HG03097 (cell line): Measurements from ENCODE around the gene RMP24.
A peak's percentile ranks its signal among the peaks of the same experiment; 100 is the strongest.
"Not testable (repeated sequence)": the region's sequence is repeated elsewhere in the genome, so short reads cannot be mapped to it uniquely, and the experiment has no call there.

ENCODE experiments used
- ATAC-seq: cut with Tn5 transposase; IDR thresholded peaks from one replicate; pipeline ENCODE4 v1.9.1; 2021; ENCODE audit not compliant: unreplicated experiment, low FRiP score

Gene RMP24

DNA sequence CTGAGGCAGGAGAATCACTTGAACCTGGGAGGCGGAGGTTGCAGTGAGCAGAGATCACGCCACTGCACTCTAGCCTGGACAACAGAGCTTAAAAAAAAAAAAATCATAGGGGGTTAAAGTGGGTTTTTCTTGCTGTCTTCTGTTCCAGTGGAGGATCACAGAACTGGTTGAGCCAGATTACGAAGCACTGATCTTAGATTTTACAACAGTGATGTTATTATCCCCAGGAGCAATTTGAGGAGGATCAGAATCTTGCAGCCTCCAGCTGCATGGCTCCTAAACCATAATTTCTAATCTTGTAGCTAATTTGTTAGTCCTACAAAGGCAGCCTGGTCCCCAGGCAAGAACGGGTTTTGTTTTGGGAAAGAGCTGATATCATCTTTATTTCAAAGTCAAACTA, 4.6 kb upstream of the RMP24 start:
- not testable (repeated sequence) for ATAC-seq

DNA sequence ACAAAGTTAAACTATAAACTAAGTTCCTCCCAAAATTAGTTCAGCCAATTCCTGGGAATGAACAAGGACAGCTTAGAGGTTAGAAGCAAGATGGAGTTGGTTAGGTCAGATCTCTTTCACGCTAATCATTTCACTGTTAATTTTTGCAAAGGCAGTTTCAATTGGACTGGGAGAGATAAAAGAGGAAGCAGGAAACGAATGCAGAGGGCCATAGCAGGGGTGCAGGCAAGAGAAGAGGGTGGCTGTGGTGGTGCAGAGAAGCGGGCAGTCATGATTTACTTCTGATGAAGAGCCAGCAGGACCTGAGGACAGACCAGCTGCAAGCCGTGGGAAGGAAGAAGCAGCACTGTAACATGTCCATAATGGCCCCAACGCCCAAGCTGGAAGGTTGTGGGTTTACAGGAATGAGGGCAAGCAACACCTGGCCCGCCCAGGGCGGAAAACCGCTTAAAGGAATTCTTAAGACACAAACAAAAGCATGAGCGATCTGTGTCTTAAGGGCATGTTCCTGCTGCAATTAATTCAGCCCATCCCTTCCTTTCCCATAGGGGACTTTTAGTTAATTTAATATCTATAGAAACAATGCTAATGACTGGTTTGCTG, 4.1 kb upstream of the RMP24 start:
- ATAC-seq, result no peak

DNA sequence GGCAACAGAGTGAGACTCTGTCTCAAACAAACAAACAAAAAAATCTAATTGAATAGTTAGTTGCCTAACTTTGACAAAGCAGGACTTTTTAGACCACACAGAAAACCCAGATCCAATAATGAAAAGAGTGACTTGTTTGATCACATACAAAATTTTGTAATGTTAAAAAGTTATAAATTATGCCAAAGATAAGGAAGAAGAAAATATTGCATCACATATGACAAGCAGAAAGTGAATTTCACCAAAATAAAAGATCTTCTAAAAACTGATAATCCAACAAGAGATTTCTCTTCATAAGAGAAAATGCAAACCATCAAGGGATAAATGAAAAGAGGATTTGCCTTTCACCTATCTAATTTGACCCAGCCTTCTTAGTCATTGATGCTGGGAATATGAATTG, 2.8 kb upstream of the RMP24 start:
- no peak for ATAC-seq

DNA sequence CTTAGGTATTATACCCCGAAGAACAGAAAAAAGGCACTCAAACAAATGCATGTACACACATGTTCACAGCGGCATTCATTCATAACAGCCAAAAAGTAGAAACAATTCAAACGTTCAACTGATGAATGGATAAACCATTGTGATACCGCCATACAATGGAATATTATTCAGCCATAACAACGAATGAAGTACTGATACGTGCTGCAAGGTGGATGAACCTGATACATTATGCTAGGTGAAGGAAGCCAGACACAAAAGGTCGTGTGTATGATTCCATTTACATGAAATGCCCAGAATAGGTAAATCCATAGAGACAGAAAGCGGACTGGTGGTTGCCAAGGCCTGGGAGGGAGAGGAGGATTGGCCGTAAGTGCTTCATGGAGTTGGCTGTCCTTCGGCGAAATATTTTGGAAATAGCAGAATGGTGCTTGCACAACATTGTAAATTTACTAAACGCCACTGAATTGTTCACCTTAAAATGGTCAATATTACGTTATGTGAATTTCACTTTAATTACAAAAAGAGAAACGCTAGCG, 750 bp upstream of the RMP24 start:
- peak; percentile 9 for ATAC-seq

DNA sequence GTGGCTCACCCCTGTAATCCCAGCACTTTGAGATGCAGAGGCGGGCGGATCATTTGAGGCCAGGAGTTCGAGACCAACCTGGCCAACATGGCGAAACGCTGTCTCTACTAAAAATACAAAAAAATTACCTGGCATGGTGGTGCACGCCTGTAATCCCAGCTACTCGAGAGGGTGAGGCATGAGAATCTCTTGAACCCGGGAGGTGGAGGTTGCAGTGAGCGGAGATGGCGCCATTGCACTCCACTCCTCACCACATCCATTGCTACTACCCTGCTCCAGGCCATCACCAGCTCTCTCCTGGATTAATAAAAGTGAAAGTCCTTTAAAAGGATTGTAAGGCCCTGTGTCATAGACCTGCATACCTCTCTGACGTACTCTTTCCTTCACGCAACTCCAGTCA, 1.2 kb downstream of the RMP24 start:
- ATAC-seq, result no peak

DNA sequence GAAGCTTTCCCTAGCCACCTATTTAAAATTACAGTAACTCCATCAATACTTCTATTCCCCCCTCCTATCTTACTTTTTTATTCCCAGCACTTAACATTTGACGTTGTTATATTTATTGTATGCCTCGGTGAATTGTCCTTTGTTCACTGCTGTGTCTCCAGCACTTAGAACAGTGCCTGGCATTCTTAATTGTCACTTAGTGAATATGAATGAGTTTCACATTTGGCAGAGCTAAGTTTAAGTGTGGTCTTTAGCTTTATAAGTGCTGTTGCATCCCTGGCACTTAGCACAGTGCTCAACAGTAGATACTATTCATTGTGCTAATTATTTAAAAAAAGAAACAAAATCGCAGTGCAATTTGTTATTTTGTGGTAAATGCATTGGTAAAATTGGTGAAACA, 1.7 kb downstream of the RMP24 start:
- no peak for ATAC-seq

DNA sequence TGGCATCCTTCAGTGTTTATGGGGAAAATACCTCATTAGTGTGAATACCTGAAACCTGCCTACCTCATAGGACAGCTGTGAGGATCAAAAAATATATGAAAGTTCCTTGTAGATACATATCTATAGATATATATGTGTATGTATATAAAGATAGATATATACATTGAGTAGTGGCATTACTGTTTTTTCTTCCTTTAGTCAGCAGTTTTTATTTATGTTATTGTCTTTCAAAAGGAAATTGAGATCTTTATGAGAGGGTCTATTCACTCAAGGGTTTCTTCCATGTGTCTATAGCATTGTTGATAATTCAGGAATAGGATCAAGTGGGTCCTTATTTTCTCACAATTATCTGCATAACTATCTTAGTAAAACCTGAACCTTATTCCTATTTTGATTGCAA, 6.6 kb downstream of the RMP24 start:
- ATAC-seq, result no peak

DNA sequence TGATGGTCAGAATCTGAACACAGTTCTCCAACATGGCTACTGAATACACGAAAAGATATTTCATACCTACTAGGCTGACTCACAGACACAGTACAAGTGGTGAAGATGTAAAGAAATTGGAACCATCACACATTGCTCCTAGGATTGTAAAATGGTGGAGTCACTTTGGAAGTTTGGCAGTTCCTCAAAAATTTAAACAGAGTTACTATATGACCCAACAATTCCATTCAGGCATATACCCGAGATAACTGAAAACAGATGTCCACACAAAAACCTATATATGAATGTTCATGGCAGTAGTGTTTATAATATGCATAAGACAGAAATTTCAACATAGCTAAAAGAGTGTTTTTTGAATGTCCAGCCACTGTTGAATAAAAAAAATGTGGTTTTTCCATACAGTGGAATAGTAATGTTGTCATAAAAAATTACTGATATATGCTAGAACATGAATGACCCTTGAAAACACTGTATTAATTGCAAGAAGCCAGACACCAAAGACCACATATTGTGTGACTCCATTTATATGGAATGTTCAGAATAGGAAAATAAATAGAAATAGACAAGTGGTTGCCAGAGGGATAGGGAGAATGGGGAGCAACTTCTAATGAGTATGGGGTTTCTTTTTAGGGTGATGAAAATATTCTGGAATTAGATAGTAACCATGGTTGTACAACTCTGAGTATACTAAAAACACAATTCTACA, 10.1 kb downstream of the RMP24 start:
- ATAC-seq, result no peak

DNA sequence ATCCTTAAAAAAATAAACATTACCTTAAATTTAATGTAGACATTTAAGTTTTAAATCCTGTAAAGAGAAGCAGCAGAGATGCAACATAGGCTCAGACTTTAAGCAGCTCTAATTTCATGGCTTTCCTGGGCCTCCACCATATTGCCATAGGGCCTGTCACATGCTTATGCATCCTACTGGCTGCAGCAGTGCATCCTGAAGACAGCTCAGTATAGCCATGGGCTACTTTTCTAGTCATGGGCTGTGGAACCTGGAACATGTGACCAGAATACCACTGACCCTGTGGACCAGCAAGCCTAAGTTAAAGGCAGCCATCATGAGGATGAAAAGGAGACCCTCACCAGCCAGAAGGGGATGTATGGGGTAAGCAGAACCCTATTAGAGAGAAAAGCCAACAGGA, 10.7 kb downstream of the RMP24 start:
- ATAC-seq, result no peak

DNA sequence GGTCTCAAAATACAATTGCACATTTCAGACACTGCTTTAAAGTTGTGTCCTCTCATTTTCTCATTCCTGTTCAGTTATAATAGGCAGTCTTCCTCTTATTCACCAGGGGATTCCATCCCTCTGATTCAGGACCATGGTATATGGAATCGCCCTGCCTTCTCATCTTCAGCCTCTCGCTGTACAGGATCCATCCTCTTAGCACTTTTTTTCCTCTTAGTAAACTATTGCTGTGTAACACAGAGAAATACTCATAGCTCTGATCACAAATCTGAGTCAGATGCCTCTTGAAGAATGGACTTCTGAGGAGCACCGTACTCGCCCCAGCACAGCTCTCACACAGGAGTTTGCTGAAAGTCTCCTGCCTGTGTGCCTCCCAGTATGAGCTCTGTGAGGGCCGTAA, 11.3 kb downstream of the RMP24 start:
- ATAC-seq, result no peak

DNA sequence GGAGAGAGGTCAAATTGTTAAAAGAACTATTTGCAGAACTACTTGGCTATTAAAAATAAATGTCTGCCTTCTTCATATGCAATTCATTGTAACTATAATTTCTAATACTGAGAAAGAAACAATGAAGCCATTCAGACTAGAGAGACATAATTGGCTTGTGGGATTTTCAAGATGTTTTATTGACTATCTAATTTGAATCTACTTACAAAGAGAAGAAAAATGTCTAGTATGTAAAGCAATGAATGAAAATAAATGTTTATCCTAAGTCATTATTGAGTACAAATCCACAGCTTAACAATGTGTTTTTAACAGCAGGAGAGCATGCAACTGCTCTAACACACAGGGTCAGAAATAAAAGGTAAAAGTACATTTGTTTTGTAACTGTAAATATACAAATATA, 19.2 kb downstream of the RMP24 start:
- no peak for ATAC-seq

DNA sequence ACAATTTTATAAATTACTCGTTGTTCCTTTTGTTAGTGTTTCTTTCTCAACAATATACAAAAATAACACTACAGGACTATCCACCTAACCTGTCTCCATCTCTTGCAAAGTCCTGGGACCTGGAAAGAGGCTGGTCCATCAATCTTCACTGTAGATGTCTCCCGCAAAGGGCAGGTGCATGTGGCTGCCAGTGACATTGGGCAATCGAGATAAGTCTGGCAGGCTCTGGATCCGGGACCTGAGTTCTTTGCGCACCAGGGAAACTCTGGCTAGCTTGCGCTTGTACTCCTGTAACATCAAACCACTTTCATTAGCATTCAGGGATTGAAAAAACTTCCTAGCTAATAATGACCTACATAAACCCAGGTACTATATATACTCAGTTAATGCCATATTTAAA, 20.5 kb downstream of the RMP24 start:
- no peak for ATAC-seq

DNA sequence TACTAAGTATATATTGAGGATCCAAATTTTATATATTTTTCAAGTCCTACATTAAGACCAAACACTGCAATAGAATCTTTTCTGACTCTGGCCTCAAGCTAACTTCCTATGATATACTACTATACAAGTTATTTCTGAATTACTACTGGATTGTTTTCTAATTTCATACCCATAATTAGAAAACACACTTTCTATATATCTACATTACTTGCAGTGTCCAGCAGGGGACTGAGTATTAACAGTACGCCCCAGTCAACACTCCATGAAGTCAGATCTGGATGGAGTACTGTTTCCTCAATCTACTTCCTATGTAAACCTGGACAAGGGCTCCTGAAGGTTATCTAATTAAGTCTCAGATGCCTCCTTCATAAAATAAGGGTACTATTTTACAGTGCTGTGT, 26.5 kb downstream of the RMP24 start:
- ATAC-seq, result no peak

DNA sequence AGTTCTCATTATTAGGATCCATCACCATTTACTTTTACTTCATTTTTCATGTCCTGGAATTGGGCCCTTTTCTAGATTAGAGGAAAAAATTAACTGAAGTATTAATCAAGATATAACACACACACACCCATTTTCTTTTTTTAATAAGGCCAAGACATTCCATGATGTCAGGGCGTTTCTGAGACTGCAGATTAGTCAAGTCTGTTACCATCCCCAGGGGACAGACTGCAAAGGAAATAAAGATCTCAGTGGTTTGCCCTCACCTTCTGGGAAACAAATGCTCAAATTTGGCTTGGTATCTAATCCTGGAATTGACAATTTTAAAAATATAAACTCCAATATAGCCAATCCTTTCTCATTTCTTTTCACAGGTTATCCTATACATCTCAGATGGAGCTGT, 27.4 kb downstream of the RMP24 start:
- no peak for ATAC-seq

DNA sequence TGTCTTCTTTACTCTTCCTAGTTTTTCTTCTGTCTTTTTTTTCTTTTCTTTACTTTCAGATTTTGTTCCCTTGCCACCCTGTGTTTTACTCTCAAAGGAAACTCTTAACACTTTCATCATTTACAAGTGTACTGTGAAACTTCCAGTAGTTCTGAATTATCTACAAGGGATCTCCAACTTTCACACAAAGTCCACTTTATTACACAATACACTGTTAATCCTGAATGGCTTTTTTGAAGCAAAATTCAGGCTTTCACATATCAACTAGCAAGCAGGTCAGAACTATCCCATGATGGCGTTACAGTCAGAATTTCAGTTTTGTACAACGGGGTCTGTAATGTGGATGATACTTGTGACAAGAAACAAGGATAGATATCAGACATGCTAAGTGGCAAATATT, 34.5 kb downstream of the RMP24 start:
- ATAC-seq, result no peak

DNA sequence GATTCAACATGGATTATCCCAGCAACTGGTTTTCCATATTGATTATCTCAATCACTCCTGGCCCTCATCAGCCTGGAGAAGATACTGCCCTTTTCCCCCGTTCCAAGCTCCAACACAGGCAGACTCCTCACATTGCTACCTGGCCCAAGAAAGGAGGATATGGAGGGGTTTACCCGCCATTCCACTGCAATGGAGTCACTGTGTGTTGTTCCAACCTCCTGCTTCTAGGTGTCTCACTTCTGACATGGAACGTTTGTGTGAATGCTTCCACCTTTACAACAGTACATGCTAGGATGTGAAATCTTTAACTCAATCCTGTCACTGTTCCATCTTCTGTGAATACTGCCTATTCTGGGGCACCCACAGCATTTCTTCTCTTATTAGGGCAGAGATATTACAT, 36.7 kb downstream of the RMP24 start:
- no peak for ATAC-seq

DNA sequence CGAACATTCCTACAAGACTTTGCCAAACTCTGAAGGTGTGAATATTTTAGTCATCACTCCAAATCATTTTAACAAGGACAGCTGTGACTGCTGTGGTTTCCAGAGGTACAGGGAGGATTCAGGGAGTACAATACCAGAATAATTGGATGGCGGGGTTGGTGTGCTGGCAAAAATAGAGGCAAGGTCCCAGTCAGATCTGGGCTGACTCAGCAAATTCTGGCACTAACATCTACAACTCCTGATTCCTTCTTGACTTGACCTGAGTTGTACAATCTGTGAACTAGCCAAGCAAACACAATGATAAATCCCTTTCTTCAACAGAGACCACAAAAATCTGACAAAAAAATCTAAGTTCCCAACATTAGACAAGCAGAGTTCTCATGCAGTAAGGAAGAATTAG, 40.4 kb downstream of the RMP24 start:
- no peak for ATAC-seq

DNA sequence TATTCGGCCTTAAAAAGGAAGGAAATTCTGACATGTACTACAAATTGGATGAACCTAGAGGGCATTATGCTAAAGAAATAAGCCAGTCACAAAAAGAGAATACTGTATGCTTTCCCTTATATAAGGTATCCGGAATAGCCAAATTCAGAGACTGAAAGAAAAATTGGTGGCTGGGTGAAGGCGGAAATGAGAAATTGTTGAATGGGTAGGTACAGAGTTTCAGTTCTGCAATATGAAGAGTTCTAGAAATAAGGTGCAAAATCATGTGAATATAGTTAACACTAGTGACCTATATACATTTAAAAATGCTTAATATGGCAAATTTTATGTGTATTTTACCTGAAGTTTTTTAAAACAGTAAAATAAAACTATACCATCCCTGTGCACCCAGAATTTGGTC, 43.1 kb downstream of the RMP24 start:
- ATAC-seq, result peak; percentile 79

DNA sequence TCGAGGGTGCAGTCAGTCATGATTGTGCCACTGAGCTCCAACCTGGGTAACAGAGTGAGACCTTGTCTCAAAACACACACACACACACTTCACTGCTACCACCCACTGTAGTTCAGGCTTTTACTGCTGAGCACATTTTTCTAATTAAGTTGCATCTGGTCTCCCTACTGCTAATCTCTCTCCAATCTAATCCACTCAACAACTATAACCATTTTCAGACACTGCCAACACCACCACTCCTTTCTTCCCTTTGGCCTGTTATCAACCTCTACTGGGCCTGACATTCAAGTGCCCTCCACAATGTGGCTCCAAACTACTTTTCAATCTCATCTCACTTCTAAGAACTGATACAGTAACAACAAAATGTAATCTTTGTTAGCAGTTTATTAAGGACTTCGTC, 44.8 kb downstream of the RMP24 start:
- ATAC-seq, result no peak

DNA sequence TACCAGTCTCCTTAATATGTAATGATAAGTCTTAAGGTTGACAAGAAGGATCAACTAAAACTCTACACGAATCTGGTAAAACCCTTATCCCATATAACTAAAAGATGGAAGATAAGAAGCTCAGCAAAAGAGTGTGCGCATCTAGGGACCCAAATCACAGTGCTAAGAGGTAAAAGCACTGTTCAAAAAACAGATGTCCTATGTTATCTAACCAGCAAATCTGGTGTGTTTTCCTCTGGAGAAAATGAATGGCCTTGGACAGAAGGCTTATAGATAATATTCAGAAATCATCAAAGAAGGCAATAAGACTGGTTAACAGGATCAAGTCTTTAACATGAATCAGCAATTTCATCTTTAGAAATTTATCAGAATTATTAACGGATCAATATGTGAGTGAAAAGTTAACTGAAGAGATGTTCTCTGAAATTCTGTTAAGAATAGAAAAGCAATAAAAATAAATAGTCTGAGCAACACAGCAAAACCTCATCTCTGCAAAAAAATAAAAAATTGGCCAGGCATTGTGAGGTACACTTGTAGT, 47.8 kb downstream of the RMP24 start:
- no peak for ATAC-seq

DNA sequence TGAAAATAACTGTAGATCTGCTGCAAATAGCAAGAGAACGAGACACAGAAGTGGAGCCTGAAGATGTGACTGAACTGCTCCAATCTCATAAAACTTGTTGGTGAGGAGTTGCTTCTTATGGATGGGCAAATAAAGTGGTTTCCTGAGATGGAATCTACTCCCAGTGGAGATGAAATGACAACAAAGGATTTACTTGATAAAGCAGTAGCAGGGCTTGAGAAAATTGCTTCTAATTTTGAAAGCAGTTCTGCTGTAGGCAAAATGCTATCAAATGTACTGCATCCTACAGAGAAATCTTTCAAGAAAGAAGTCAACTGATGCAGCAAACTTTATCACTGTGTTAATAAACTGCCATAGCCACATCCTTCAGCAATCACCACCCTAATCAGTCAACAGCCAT, 50.9 kb downstream of the RMP24 start:
- no peak for ATAC-seq

DNA sequence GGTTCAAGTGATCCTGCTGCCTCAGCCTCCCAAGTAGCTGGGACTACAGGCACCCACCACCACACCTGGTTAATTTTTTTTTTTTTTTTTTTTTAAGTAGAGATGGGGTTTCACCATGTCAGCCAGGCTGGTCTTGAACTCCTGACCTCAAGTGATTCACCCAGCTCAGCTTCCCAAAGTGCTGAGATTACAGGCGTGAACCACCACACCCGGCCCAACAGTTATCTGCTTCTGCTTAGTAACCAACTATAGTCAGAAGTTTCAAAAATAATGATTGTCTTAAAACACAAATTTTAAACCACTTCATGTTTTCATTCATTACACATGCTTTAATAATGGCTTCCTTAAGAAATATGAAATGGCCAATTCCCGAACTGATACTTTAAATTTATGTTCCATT, 51.8 kb downstream of the RMP24 start:
- not testable (repeated sequence) for ATAC-seq
